IPS-18c (cell line): ENCODE measurements around the gene KCNC4.

Experiments
- H3K4me3 ChIP-seq: 2 replicates; pipeline ENCODE4 v1.7.0; 2013; ENCODE audit warnings: low read depth, mild to moderate bottlenecking, low read length, moderate library complexity; ENCODE audit not compliant: insufficient read depth
- H3K9me3 ChIP-seq: one replicate; pipeline ENCODE4 v1.6.1; 2013; ENCODE audit warnings: mild to moderate bottlenecking, low read length, moderate library complexity; ENCODE audit not compliant: control insufficient read depth, insufficient read depth

KCNC4 gene

GRCh38 chr1:110209715-110210603, at the start of gene KCNC4:
KCNC4 (plus strand) TSS chr1:110210314; CDS start chr1:110211500, 1,186 bp downstream.
- H3K9me3 ChIP-seq: peaks cover 2% of the 10 kb centered on the region
- H3K4me3 ChIP-seq: peak within 1 kb of the TSS; percentile 71

DNA sequence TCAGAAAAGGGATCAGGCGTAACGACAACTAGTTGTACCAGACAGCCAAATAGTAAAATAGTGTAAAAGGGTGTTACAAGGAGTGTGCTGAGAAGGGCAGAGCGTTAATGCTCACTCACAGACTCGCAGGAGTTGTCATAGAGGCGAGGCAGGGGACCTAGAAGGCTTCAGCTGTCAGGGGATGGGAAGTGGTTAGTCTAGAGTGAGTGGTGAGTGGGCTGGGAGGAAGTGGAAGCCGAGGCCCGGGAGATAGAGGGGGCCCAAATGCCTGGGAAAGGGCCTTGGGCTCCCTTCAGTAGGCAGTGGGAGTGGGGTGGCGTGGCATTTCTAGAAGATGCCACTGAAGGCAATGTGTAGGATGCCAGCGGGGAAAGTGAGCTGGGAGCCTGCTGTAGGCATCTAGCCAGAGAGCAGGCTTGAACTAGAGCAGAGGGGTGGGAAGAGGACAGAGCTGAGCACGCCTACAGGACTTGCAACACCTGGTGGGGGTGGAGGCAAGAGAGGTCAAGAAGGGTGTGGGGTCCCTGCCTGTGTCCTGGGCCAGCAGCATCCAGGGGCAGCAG, 49.5 kb upstream of the KCNC4 start:
- Histone ChIP-seq H3K9me3 (no peaks in the 10 kb centered on the region), H3K4me3 (no peak overlapping the region)

- H3K9me3 ChIP-seq: no peaks in the 10 kb centered on the region
- no peak overlapping the region for H3K4me3 ChIP-seq
Observed at GRCh38 chr1:110161165-110161564, 48.9 kb upstream of the KCNC4 start.

GRCh38 chr1:110161849-110162248, 48.3 kb upstream of the KCNC4 start:
- Histone ChIP-seq H3K9me3 (no peaks in the 10 kb centered on the region), H3K4me3 (no peak overlapping the region)

DNA sequence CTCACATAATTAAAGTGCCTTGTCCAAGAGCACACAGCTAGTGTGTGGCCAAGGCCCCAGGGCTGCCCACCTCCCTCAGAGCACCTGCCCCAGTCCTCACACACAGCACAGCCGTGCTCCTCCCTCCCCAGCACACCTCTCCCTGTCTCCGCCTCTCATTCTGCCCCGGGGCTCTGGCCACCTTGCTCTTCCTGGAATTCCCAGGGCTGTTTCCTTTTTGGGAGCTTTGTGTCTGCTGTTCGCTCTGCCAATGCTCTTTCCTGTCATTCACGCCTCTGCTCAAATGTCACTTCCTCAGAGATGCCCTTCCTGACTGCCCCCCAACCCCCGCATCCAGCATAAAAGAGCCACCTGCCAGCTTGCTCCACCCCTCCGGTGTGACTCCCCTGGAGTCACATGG, 46.5 kb upstream of the KCNC4 start:
- Histone ChIP-seq H3K4me3 (no peak overlapping the region), H3K9me3 (no peaks in the 10 kb centered on the region)

DNA sequence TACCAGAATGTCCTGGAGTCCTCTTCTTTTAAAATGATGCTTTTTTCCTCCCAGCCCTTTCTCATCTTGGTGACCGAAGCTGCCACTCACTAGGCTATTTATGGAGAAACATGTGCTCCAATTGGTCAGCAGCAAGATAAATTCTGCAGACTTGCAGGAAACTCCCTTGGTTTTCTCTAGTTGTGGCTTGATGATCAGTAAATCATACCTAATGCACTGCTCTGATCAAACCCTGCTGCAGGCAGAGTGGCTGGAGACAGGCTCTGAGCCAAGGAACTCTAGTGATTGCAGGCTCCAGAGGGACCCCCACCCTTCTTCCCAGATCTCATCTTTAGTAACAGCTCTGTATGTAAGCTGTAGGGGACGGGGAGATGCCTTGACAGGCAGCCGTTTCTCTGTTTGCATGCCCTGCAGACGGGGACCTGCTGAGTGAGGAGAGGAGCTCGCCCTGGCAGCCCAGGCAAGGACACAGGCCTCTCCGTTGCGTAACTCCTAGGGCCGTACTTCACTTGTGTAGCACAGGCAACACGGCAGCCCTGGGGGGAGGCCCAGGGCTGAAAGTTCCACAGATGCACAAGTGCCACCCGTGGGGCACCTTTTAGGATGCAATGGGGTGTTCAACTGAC, 45.3 kb upstream of the KCNC4 start:
- Histone ChIP-seq H3K4me3 (no peak overlapping the region), H3K9me3 (no peaks in the 10 kb centered on the region)

- H3K4me3 ChIP-seq: no peak overlapping the region
- no peaks in the 10 kb centered on the region for H3K9me3 ChIP-seq
Observed at GRCh38 chr1:110165761-110166231, 44.3 kb upstream of the KCNC4 start.

GRCh38 chr1:110166861-110167260, 43.3 kb upstream of the KCNC4 start:
- Histone ChIP-seq H3K4me3 (no peak overlapping the region), H3K9me3 (no peaks in the 10 kb centered on the region)

DNA sequence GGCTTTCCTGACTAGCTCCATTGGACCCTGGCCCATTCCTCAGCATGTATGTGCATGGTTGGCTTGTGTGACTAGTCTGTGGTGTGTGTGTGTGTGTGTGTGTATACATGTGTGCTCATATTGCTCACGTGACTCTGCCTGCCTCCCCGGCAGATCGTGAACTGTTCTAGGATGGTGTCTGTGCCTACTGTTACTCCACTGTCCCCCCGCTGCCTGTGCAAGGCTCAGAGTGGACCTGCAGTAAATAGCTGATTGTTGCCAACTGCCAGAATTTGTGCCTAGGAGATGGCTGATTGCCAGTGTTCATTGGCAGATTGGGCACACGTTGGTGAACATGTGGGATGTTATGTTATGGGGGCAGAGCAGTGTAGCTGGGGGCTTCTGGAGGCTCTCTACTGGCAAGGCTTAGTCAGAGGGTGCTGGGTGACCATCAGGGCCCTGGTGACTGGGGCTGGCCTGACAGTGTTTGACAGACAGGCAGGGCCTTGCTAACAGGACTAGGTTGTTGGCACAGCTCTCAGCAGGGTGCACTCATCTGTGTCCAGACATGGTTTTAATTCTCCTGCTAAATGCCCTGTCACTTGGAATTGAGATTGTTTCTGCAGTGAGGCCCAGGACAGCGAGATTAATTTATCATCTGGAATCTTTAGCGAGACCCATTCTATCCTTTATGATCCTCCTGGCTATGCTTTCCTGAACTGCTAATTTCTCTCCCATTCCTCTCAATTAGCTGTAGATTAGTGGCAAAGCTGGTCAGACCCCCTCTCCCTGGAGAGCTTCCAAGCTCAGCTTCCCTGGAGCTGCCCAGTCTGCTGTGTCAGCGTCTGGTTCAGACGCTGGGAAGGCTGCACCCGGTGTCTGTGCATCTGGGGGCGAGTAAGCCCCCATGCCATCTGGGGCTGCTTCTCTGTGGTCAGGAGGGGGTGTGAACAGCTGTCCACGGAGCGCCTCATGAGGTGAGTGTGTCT, 39.1 kb upstream of the KCNC4 start:
- no peaks in the 10 kb centered on the region for H3K9me3 ChIP-seq
- H3K4me3 ChIP-seq: no peak overlapping the region

DNA sequence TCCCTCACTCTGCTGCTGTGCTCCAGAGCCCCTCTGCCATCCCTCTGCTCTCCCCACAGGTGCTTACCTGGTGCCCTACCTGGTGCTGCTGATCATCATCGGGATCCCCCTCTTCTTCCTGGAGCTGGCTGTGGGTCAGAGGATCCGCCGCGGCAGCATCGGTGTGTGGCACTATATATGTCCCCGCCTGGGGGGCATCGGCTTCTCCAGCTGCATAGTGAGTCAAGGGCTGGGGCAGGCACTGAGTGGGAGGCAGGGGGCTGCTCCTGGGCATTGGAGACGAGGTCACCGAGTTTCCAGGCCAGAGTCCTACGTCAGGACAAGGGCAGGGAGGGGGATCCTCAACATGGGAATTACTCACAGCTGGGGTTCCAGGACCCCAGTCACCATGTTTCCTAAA, 38.1 kb upstream of the KCNC4 start:
- no peaks in the 10 kb centered on the region for H3K9me3 ChIP-seq
- no peak overlapping the region for H3K4me3 ChIP-seq

DNA sequence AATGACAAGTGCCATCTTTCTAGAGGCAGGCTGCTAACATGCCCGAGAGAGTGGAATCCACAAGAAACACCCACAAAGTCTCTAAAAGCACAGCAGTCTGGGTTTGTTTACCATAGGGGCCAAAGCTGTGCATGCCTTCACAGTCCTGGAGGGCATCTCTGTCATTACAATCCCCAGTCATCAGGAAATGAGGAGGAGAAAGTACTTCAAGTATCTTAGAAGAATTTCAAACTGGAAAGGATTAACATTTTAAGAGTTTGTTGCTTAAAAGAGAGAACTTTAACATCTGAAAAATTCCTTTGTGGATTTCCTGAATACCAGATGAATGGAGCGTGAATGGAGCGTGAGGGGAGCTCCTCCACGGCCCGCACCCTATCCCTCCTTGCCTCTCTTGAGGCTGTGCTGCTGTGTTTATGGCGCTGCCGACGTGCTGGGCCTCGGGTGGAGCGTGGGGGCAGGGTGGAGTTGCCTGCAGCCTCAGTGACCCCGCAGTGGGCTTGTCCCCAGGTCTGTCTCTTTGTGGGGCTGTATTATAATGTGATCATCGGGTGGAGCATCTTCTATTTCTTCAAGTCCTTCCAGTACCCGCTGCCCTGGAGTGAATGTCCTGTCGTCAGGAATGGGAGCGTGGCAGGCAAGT, 36.5 kb upstream of the KCNC4 start:
- Histone ChIP-seq H3K4me3 (no peak overlapping the region), H3K9me3 (no peaks in the 10 kb centered on the region)

- no peaks in the 10 kb centered on the region for H3K9me3 ChIP-seq
- H3K4me3 ChIP-seq: no peak overlapping the region
Observed at GRCh38 chr1:110174961-110175360, 35.2 kb upstream of the KCNC4 start.

DNA sequence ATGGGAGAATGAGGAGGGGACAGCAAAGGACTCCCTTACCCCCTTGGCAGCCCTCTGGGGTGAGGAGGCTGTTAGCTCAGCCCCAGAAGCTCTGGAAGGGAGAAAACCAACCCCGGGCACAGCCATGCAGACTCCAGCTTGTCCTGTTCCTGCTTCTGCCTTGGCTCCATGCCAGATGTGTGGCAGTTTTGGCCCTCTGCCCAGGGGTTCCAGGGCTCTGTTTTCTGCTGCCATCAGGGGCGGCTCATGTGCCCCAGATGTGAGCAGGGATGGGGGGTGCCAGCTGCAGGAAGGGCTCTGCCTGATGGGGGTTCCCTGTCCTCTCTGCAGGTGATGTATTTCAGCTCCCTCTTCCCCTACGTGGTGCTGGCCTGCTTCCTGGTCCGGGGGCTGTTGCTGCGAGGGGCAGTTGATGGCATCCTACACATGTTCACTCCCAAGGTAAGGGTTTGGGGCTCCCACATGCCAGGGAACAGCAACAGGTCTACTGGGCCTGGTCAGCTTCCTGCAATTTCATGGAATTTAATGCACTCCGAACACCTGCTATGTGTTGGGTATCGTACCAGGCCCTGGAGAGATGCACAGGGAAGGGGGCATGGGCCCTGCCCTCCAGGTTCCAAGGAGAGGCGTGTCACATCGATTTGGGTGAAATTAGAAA, 33.7 kb upstream of the KCNC4 start:
- H3K4me3 ChIP-seq: no peak overlapping the region
- no peaks in the 10 kb centered on the region for H3K9me3 ChIP-seq

DNA sequence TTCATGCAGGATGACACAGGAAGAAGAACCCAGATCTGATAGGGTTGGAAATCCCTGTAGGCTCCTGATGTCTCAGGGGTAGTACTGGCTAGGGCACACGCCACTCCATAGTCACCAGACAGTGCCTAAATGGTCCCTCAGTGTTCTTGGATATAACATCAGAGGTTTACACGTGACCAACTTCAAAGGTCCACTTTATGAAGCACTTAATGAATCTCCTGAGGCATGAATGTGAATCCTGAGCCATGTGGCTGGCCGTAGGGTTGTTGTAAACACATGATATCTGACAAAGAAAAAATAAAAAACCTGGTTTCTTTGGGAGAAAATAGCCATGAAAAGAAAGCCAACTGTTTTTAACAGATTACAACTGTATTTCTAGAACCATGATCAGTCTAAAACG, 32.3 kb upstream of the KCNC4 start:
- Histone ChIP-seq H3K9me3 (peaks cover 2% of the 10 kb centered on the region), H3K4me3 (no peak overlapping the region)

- H3K9me3 ChIP-seq: peaks cover 2% of the 10 kb centered on the region
- H3K4me3 ChIP-seq: no peak overlapping the region
Observed at GRCh38 chr1:110183642-110184167, 26.4 kb upstream of the KCNC4 start.

DNA sequence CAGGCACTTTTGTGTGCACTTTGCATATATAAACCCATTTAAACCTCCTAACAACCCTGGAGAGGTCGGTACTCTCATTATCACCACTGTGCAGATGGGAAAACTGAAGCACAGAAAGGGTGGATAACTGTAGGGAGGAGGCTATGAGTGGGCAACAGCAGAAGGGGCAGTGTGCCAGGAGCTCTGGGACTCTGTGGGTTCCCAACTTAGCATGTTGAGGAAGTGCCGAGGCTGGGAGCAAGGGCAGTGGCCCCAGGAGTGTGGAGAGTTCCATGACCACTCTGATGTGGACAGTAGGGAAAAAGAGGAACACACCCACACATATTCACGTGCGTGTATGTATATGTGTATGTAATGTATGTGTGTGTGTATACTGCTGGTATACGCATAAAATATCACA, 25.7 kb upstream of the KCNC4 start:
- Histone ChIP-seq H3K9me3 (peaks cover 2% of the 10 kb centered on the region), H3K4me3 (no peak overlapping the region)
